ENCODE data around the gene ERVK3-1.

- TF ChIP-seq EP300 (IDR thresholded peaks at IDR 0.05; ENCODE audit: borderline replicate concordance in 1 of 2, low read depth in 1 of 2, low read length in 1 of 2) (no peak), POLR2AphosphoS5 (IDR thresholded peaks at IDR 0.05; ENCODE audit: low read depth, low read length) (no peak), MXI1 (IDR thresholded peaks at IDR 0.05; ENCODE audit: low read depth, low read length) (no peak)
- TF ChIP-seq, protein P1, sequence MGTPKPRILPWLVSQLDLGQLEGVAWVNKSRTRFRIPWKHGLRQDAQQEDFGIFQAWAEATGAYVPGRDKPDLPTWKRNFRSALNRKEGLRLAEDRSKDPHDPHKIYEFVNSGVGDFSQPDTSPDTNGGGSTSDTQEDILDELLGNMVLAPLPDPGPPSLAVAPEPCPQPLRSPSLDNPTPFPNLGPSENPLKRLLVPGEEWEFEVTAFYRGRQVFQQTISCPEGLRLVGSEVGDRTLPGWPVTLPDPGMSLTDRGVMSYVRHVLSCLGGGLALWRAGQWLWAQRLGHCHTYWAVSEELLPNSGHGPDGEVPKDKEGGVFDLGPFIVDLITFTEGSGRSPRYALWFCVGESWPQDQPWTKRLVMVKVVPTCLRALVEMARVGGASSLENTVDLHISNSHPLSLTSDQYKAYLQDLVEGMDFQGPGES (IDR thresholded peaks at IDR 0.05; ENCODE audit: low read depth, low read length), result no peak
- TF ChIP-seq, protein P2, sequence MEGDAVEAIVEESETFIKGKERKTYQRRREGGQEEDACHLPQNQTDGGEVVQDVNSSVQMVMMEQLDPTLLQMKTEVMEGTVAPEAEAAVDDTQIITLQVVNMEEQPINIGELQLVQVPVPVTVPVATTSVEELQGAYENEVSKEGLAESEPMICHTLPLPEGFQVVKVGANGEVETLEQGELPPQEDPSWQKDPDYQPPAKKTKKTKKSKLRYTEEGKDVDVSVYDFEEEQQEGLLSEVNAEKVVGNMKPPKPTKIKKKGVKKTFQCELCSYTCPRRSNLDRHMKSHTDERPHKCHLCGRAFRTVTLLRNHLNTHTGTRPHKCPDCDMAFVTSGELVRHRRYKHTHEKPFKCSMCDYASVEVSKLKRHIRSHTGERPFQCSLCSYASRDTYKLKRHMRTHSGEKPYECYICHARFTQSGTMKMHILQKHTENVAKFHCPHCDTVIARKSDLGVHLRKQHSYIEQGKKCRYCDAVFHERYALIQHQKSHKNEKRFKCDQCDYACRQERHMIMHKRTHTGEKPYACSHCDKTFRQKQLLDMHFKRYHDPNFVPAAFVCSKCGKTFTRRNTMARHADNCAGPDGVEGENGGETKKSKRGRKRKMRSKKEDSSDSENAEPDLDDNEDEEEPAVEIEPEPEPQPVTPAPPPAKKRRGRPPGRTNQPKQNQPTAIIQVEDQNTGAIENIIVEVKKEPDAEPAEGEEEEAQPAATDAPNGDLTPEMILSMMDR (IDR thresholded peaks at IDR 0.05), result no peak
- TF ChIP-seq, protein P3, sequence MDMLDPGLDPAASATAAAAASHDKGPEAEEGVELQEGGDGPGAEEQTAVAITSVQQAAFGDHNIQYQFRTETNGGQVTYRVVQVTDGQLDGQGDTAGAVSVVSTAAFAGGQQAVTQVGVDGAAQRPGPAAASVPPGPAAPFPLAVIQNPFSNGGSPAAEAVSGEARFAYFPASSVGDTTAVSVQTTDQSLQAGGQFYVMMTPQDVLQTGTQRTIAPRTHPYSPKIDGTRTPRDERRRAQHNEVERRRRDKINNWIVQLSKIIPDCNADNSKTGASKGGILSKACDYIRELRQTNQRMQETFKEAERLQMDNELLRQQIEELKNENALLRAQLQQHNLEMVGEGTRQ (IDR thresholded peaks at IDR 0.05; ENCODE audit: borderline replicate concordance, low read depth, low read length), result no peak
Measured at GRCh38 chr19:58291943-58292342, 13.2 kb upstream of the ERVK3-1 start.
